Activated T-cell treated with anti-CD3 and anti-CD28 coated beads for 24 hours (primary cell): Measurements from ENCODE around the gene FAM50A.
"Not testable (repeated sequence)": the region's sequence is repeated elsewhere in the genome, so short reads cannot be mapped to it uniquely, and the experiment has no call there.

Source experiments
- DNase-seq: peaks from one replicate; pipeline ENCODE4 v3.0.0-alpha.2; 2020; ENCODE audit warnings: low read depth

Gene FAM50A

GRCh38 chrX:154485150-154486051 is 41.5 kb downstream of the FAM50A start:
- no peak for DNase-seq

GRCh38 chrX:154486052-154486395 is 42.1 kb downstream of the FAM50A start:
- DNase-seq: no peak

GRCh38 chrX:154486396-154487207 is 42.7 kb downstream of the FAM50A start, which contains the start of gene UBL4A:
Gene UBL4A, minus strand, starts transcription at chrX:154486615. Its CDS starts 31 bp downstream, at chrX:154486584.
- peak; percentile 37 for DNase-seq

- DNase-seq: no peak
Observed at GRCh38 chrX:154487518-154488290, 43.8 kb downstream of the FAM50A start.

GRCh38 chrX:154488336-154489075 is 44.6 kb downstream of the FAM50A start:
- DNase-seq: no peak

- no peak for DNase-seq
Observed at GRCh38 chrX:154489182-154489581, 45.2 kb downstream of the FAM50A start.

GRCh38 chrX:154490021-154490413 is 46.1 kb downstream of the FAM50A start:
- no peak for DNase-seq

- DNase-seq: peak; percentile 81
Observed at GRCh38 chrX:154490414-154491083, 46.6 kb downstream of the FAM50A start, which contains the start of gene SLC10A3. Gene SLC10A3, minus strand, starts transcription at chrX:154490629. Its CDS starts 1,689 bp downstream, at chrX:154488940.

- DNase-seq: no peak
Observed at GRCh38 chrX:154494715-154495114, 50.8 kb downstream of the FAM50A start.

- no peak for DNase-seq
Observed at GRCh38 chrX:154495472-154495922, 51.6 kb downstream of the FAM50A start.

GRCh38 chrX:154496591-154497137 is 52.7 kb downstream of the FAM50A start:
- not testable (repeated sequence) for DNase-seq
